ENCODE results near the gene BMPER.

GRCh38 chr7:34084651-34085050 lies 179.3 kb downstream of the BMPER start:
- no peak for TF ChIP-seq FOSL1 (IDR thresholded peaks at IDR 0.05; ENCODE audit: insufficient read depth, low read depth, low read length)
- no peak for TF ChIP-seq PHF8 (conservative IDR thresholded peaks at IDR 0.05; ENCODE audit: low read depth, low read length)
- no peak for TF ChIP-seq CTCF (IDR thresholded peaks at IDR 0.05; ENCODE audit: control extremely low read depth in 1 of 3, insufficient read depth in 1 of 3, low read depth in 1 of 3, low read length in 3 of 3)
- no peak for TF ChIP-seq ATF3 (IDR thresholded peaks at IDR 0.05; ENCODE audit: insufficient read depth, low read depth, low read length)
- TF ChIP-seq EZH2 (IDR thresholded peaks at IDR 0.05; ENCODE audit: low read depth, low read length, severe bottlenecking), result no peak
- no peak for TF ChIP-seq E2F6 (IDR thresholded peaks at IDR 0.05)
- TF ChIP-seq RAD21 (IDR thresholded peaks at IDR 0.05 in 1 of 2, conservative IDR thresholded peaks at IDR 0.05 in 1 of 2; ENCODE audit: low read depth in 2 of 2, low read length in 2 of 2), result no peak
- no peak for TF ChIP-seq CHD1 (IDR thresholded peaks at IDR 0.05; ENCODE audit: low read depth, low read length)
- TF ChIP-seq ATF2 (IDR thresholded peaks at IDR 0.05; ENCODE audit: low read length), result no peak
- TF ChIP-seq JUND (IDR thresholded peaks at IDR 0.05; ENCODE audit: low read length), result no peak
- no peak for TF ChIP-seq RFX5 (IDR thresholded peaks at IDR 0.05; ENCODE audit: borderline replicate concordance, low read depth, low read length)
- TF ChIP-seq EGR1 (IDR thresholded peaks at IDR 0.05; ENCODE audit: borderline replicate concordance, low read depth, low read length), result no peak
- TF ChIP-seq EP300 (IDR thresholded peaks at IDR 0.05; ENCODE audit: borderline replicate concordance in 1 of 2, low read depth in 2 of 2, low read length in 2 of 2), result no peak

Data from H1 (cell line).